HCT116 (cell line): ENCODE data around the gene TMEM123. TPM values are rescaled to one million over a fixed set of nuclear protein-coding genes. Genes with fewer than 3 reads are reported as not detected.

Experiments
- ATAC-seq: fragments of 200-7000 bp; cut with Tn5 transposase; 2 replicates; pipeline ENCODE4 v1.9.1; 2020; ENCODE audit warnings: mild to moderate bottlenecking, moderate library complexity
- BruUV-seq: library from RNA; stranded (reverse); fragments of 400-500 nt; replicated peaks from 2 replicates; lab custom pipeline; 2021; lab: Mats Ljungman, UMichigan
- CTCF ChIA-PET: fragments of 300-600 bp; sonication (Branson Sonifier 250); formaldehyde crosslinking; loops from one replicate; lab custom pipeline; 2021; ENCODE audit warnings: antibody characterized with exemption; lab: Charles Lee
- POLR2A ChIA-PET: fragments of 300-600, 350-600 bp; sonication (Branson Sonifier 250); formaldehyde crosslinking; loops from one replicate; lab custom pipeline; 2021; ENCODE audit warnings: antibody characterized with exemption; lab: Charles Lee
- RAD21 ChIA-PET, 2 experiments: fragments of 300-600 bp; sonication (Branson Sonifier 250); formaldehyde crosslinking; loops; one replicate each; lab custom pipeline; 2023; ENCODE audit warnings: low total read pairs in 2 of 2; ENCODE audit not compliant: uncharacterized antibody in 2 of 2, unreplicated experiment in 2 of 2, low non-redundant PET in 1 of 2; lab: Charles Lee
- DNase-seq: peaks from one replicate; pipeline ENCODE4 v3.0.0-alpha.2; 2010; ENCODE audit warnings: low read depth, low spot score
- H2AFZ ChIP-seq: fragments of 200-600 bp; shearing (Covaris generic), sonication (generic); 2 replicates; pipeline ENCODE4 v1.6.1; 2017; ENCODE audit warnings: low read depth, mixed run types, mixed read lengths, antibody characterized with exemption, low read length; ENCODE audit not compliant: poor library complexity, severe bottlenecking
- H3K27ac ChIP-seq: 2 replicates; pipeline ENCODE4 v1.5.1; 2012; ENCODE audit warnings: low read depth, low read length
- H3K27me3 ChIP-seq: fragments of 200-600 bp; sonication (generic); 2 replicates; pipeline ENCODE4 v1.6.1; 2016; ENCODE audit warnings: mixed run types, low read length, mixed read lengths; ENCODE audit not compliant: insufficient read depth
- H3K36me3 ChIP-seq, 2 experiments: fragments of 200-500 bp in 1 of 2; fragments of 200-600 bp in 1 of 2; sonication (Bioruptor generic) in 1 of 2; sonication (generic) in 1 of 2; 2 replicates each; pipeline versions ENCODE4 v1.5.1 to v1.6.1; 2014 to 2016; ENCODE audit warnings: low read length in 2 of 2, inconsistent platforms in 1 of 2, mixed read lengths in 1 of 2, mixed run types in 1 of 2; ENCODE audit not compliant: insufficient read depth in 2 of 2, control insufficient read depth in 1 of 2
- H3K4me1 ChIP-seq, 2 experiments: fragments of 200-600 bp in 1 of 2; sonication (generic) in 1 of 2; 2 replicates each; pipeline versions ENCODE4 v1.5.1 to v1.6.1; 2012 to 2017; ENCODE audit warnings: low read length in 2 of 2, inconsistent platforms in 1 of 2, mild to moderate bottlenecking in 1 of 2, mixed read lengths in 1 of 2, mixed run types in 1 of 2, moderate library complexity in 1 of 2; ENCODE audit not compliant: insufficient read depth in 2 of 2, control insufficient read depth in 1 of 2
- H3K4me2 ChIP-seq: fragments of 200-600 bp; sonication (generic); 2 replicates; pipeline ENCODE4 v1.6.1; 2017; ENCODE audit warnings: mixed run types, low read length, mixed read lengths
- H3K4me3 ChIP-seq, 2 experiments: fragments of 200-600 bp in 1 of 2; sonication (generic) in 1 of 2; replicated peaks in 1 of 2; 2 replicates each; pipeline ENCODE4 v1.5.1; 2011 to 2016; ENCODE audit warnings: low read length in 2 of 2, control low read depth in 1 of 2, low read depth in 1 of 2, mild to moderate bottlenecking in 1 of 2, mixed read lengths in 1 of 2, mixed run types in 1 of 2
- H3K79me2 ChIP-seq: fragments of 200-600 bp; sonication (generic); 2 replicates; pipeline ENCODE4 v1.6.1; 2017; ENCODE audit warnings: mild to moderate bottlenecking, mixed run types, low read length, moderate library complexity, mixed read lengths; ENCODE audit not compliant: insufficient read depth
- H3K9ac ChIP-seq: fragments of 200-600 bp; sonication (generic); 2 replicates; pipeline ENCODE4 v1.6.1; 2016; ENCODE audit warnings: low read length, mixed read lengths
- H3K9me2 ChIP-seq: fragments of 200-600 bp; sonication (generic), shearing (Covaris generic); 2 replicates; pipeline ENCODE4 v1.6.1; 2017; ENCODE audit warnings: mixed run types, mild to moderate bottlenecking, moderate library complexity; ENCODE audit not compliant: insufficient read depth
- H3K9me3 ChIP-seq, 2 experiments: fragments of 200-500 bp in 1 of 2; fragments of 200-600 bp in 1 of 2; sonication (Bioruptor generic) in 1 of 2; sonication (generic) in 1 of 2; 2 replicates each; pipeline ENCODE4 v1.6.1; 2014 to 2017; ENCODE audit warnings: low read length in 2 of 2, mixed read lengths in 2 of 2, inconsistent platforms in 1 of 2, low read depth in 1 of 2, mild to moderate bottlenecking in 1 of 2, mixed run types in 1 of 2, moderate library complexity in 1 of 2; ENCODE audit not compliant: control insufficient read depth in 1 of 2, insufficient read depth in 1 of 2
- H4K20me1 ChIP-seq: fragments of 200-600 bp; sonication (generic), shearing (Covaris generic); 2 replicates; pipeline ENCODE4 v1.6.1; 2017; ENCODE audit warnings: mixed run types, mild to moderate bottlenecking, moderate library complexity; ENCODE audit not compliant: insufficient read depth
- ATF3 ChIP-seq: IDR thresholded peaks from 2 replicates; pipeline ENCODE4 v1.6.1; 2012
- CEBPB ChIP-seq: IDR thresholded peaks from 2 replicates; pipeline ENCODE4 v1.6.1; 2012; ENCODE audit warnings: low read depth
- EZH2 ChIP-seq: fragments of 200-600 bp; sonication (generic); IDR thresholded peaks from 2 replicates; pipeline ENCODE4 v1.6.1; 2017; ENCODE audit warnings: antibody characterized with exemption, mixed run types
- EZH2phosphoT487 ChIP-seq: fragments of 200-600 bp; IDR thresholded peaks from 2 replicates; pipeline ENCODE4 v1.6.1; 2018; ENCODE audit warnings: antibody characterized with exemption, borderline replicate concordance
- FOSL1 ChIP-seq: IDR thresholded peaks from 2 replicates; pipeline ENCODE4 v1.6.1; 2012; ENCODE audit warnings: low read depth
- JUND ChIP-seq: IDR thresholded peaks from 2 replicates; pipeline ENCODE4 v1.6.1; 2012
- MAX ChIP-seq: IDR thresholded peaks from 2 replicates; pipeline ENCODE4 v1.6.1; 2012
- POLR2AphosphoS5 ChIP-seq: IDR thresholded peaks from 2 replicates; pipeline ENCODE4 v1.6.1; 2011; ENCODE audit warnings: mild to moderate bottlenecking, low read depth, low read length, moderate library complexity
- REST ChIP-seq: IDR thresholded peaks from 2 replicates; pipeline ENCODE4 v1.6.1; 2012; ENCODE audit warnings: low read depth
- SIN3A ChIP-seq: IDR thresholded peaks from 2 replicates; pipeline ENCODE4 v1.6.1; 2012; ENCODE audit warnings: low read depth
- SP1 ChIP-seq: IDR thresholded peaks from 2 replicates; pipeline ENCODE4 v1.6.1; 2012; ENCODE audit warnings: low read depth
- TCF7L2 ChIP-seq: IDR thresholded peaks from 2 replicates; pipeline ENCODE4 v1.7.0; 2011; ENCODE audit warnings: borderline replicate concordance, inconsistent platforms; ENCODE audit not compliant: insufficient read depth, insufficient read length; ENCODE audit errors: extremely low read depth
- YY1 ChIP-seq: IDR thresholded peaks from 2 replicates; pipeline ENCODE4 v1.6.1; 2011; ENCODE audit warnings: low read length, low read depth, moderate library complexity, mild to moderate bottlenecking; ENCODE audit not compliant: insufficient replicate concordance; ENCODE audit errors: extremely low read depth
- ZFX ChIP-seq: fragments of 450-650 bp; IDR thresholded peaks from 2 replicates; pipeline ENCODE4 v1.6.1; 2017
- ZNF274 ChIP-seq: fragments of 200-500 bp; sonication (Bioruptor generic); IDR thresholded peaks from 2 replicates; pipeline ENCODE4 v1.6.1; 2014; ENCODE audit warnings: mild to moderate bottlenecking, low read depth, low read length, inconsistent platforms
- intact Hi-C: fragments of 100-400 bp; cut with micrococcal nuclease; formaldehyde crosslinking; loops from 2 replicates; pipeline ENCODE4 v1.10.0; 2022
- total RNA-seq: library from RNA; stranded (reverse); gene quantifications from one replicate; pipeline ENCODE4 v1.2.1, GENCODE V29; 2021; ENCODE audit not compliant: unreplicated experiment

The TMEM123 gene
- total RNA-seq, 1 experiment from 2014 or later: 217 TPM

GRCh38 chr11:102414559-102414958 lies 38.0 kb downstream of the TMEM123 start:
- no peak for ATAC-seq
- Histone ChIP-seq H3K4me3 (no peak overlapping the region), H3K27me3 (no peaks in the 10 kb centered on the region), H3K4me1 (peaks cover 0 to 23% of the 10 kb centered on the region in 2 experiments; a peak in 2 of 4 replicates), H3K27ac (no peak overlapping the region), H3K9ac (no peak overlapping the region), H4K20me1 (no peaks in the 10 kb centered on the region; the same call in 1 of the 2 replicates), H3K9me2 (no peaks in the 10 kb centered on the region), H3K4me2 (no peak overlapping the region), H3K9me3 (0 out of 4 replicates have a peak, but pooled peaks cover 0 to 5% of the 10 kb centered on the region in 2 experiments), H3K36me3 (no peaks in the 10 kb centered on the region), H3K79me2 (peaks cover 98% of the 10 kb centered on the region), H2AFZ (no peak overlapping the region)
- intact Hi-C loops: no loop called here
- ChIA-PET RAD21 (no interaction called here), POLR2A (no interaction called here), CTCF (no interaction called here)
- BruUV-seq: no TSS peak
- no peak for TF ChIP-seq YY1
- no peak for TF ChIP-seq EZH2
- no peak for TF ChIP-seq SP1
- no peak for TF ChIP-seq REST
- no peak for TF ChIP-seq EZH2phosphoT487
- TF ChIP-seq FOSL1: no peak
- TF ChIP-seq SIN3A: no peak
- no peak for TF ChIP-seq JUND
- no peak for TF ChIP-seq MAX
- TF ChIP-seq ZNF274: no peak
- no peak for TF ChIP-seq CEBPB
- TF ChIP-seq POLR2AphosphoS5: no peak
- TF ChIP-seq ATF3: no peak
- no peak for TF ChIP-seq TCF7L2
- no peak for TF ChIP-seq ZFX
- DNase-seq: no peak
